GM19193 (cell line): Measurements from ENCODE around the gene TRIM44.

Experiments used
- POLR2A ChIP-seq: IDR thresholded peaks from 4 replicates; pipeline ENCODE4 v1.6.1; 2011; ENCODE audit not compliant: insufficient read depth, insufficient read length; ENCODE audit errors: extremely low read depth

The TRIM44 gene

DNA sequence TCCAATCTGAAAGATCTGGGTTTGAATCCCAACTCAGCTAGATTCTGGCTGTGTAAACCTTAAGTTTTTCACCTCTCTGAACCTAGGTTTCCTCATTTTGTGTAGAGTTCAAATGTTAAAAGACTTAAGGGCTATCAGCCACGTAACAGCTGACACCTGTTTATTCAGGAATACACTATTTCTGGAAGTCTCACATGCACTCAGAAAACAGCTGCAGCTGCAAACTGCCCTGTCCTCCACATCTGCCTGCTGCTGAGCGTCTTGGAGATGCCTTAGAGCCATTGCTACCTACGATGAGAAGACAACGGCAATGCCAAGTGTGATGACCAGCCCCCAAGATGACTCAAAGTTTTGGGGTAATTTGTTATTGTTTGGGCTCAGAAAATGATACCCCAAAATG is 6.7 kb upstream of the TRIM44 start:
- TF ChIP-seq POLR2A: no peak

DNA sequence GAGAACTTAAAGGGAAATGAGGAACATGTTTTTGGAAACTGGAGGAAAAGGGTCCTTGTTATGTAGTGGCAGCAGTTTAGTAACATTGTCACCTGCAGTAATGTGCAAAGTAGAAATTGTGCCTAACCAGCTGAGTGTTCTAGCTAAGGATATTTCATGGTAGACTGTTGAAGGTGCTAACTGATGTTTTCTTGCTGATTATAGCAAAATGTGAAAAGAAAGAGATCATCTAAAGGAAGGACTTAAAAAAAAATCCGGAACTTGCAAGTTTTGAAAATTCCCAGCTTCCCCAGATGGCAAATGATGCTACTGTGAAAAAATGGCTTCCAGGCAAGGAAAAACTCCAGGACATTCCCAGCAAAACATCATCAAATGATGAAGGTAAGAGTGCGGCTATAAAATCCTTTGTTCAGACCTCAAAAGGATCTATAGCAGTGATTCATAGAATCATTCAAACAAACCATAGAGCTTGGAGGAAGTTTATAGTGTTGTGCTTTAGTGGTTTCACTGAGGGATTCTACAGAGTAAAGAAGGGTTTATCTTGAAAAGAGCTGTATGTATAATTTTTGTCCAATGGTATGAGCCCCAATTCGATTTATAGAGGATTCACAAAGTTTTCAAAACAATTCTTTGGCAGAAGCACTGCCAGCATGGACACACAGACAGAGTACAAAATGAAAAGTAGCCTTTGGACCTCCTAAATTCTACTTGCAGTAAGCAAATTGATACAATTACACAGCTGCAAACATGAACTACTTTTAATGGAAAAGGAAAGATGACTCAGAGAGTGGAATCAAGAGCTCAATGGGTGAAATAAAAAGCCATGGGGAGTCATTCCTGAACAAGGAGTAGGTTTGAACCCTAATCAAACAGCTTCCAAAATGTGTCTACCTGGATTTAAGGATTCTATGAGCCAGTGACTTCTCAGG is 4.3 kb upstream of the TRIM44 start:
- TF ChIP-seq POLR2A: no peak

DNA sequence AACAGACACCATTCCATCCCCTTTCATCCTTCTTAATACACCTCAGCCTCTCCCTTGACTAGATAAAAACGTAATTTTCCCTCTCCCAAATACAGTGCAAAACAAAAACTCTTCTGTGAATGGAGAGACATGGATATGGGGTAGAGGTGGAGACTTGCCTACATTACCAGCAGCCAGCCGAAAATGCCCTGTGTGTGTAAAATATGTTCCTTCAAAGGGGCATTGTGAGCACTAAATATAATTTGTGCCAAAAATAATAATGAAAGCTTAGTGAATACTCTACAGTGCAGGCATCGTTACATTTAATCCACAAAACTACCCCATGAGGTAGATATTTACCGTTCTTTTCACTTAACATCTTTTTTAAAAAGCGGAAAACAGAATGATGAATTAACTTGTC is 1.0 kb upstream of the TRIM44 start:
- no peak for TF ChIP-seq POLR2A

DNA sequence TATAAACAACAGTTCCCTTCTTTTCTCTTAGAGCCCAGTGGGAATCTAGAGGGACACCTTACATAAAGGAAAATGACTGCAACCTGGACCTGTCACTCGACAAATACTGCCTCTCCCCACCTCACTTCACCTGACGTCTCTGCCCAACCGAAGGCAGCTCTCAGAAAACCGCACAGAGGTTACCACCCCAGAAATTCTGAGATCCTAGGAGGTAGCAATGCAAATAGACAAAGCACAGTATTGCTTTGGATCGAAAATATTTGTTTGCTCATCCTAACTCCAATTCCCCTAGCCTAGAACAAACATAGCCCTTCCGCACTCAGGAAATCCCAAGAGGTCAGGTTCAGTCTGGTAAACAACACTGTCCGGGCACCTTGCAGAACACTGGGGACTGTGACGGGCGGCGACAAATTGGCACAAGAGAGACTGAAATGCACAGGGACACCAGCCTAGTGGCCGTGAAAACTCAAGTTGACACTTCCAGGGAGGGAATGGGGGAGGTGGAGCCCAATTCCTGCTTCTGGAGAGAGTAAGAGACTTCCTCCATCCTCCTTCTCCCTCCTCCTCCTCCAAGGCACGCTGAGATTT is 420 bp upstream of the TRIM44 start:
- TF ChIP-seq POLR2A: no peak

DNA sequence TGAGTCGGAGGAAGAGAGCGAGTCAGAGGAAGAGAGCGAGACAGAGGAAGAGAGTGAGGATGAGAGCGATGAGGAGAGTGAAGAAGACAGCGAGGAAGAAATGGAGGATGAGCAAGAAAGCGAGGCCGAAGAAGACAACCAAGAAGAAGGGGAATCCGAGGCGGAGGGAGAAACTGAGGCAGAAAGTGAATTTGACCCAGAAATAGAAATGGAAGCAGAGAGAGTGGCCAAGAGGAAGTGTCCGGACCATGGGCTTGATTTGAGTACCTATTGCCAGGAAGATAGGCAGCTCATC is 780 bp downstream of the TRIM44 start:
- TF ChIP-seq POLR2A: no peak

DNA sequence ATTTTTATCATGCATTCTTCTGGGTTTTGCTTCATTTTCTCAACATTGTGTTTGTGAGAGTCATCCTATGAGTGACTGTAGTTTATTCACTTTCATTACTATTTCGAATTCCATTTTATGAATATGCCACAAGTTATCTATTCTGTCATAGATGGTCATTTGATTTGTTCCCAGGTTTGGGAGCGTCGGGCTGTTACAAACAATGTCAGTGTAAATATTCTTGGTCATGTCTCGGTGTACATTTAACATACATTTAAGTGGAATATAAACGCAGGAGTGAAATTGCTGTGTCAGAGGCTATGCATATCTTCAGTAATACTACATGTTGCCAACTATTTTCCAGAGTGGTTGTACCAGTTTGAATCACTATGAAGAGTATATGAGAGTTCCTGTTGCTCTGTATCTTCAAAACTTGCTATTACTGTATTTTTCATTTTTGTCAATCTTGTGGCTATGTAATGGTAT is 2.4 kb downstream of the TRIM44 start:
- TF ChIP-seq POLR2A: no peak

DNA sequence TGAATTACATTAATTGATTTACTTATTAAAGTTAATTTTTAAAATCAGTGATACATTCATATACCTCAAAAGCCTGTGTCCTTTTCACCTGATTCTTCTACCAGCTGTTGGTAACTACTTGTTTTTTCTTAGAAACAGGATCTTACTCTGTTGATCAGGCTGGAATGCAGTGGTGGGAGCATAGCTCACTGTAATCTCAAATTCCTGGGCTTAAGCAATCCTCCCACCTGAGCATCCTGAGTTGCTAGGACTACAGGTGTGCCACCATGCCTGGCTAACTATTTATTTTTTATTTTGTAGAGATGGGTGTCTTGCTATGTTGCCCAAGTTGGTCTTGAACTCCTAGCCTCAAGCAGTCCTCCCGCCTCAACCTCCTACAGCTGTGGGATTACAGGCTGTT is 4.7 kb downstream of the TRIM44 start:
- TF ChIP-seq POLR2A: no peak

DNA sequence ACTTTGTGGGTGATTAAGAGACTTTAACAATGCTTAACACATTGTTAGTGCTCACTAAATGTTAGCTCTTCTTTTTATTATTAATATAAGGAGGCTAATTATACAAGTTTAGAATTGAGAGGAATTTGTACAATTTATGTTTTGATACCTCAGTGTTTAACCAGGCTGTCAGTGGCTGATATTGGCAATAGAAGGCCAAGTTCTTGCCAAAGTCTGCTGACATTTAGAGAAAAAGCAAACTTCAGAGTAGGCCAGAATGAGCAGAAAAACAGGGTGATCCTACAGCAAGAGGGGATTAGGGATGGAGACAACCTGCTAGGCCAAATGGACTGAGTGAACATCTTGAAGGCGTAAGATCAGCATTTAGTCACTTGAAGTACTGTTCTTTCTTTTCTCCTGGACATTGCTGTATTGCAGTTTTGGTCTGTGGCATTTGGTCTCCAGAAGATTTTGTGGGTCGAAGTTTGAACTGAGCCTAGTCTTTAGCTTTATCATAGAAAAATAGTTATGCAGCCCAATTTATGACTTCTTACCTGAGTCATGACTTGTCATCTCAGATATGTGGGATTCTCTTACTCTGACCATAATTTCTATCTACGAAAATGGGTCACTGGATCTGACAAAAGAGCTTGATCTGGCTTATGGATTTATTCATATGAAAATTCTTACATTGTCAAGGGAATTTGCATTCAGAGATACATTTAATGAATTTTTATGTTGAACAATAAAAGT is 9.0 kb downstream of the TRIM44 start:
- no peak for TF ChIP-seq POLR2A

DNA sequence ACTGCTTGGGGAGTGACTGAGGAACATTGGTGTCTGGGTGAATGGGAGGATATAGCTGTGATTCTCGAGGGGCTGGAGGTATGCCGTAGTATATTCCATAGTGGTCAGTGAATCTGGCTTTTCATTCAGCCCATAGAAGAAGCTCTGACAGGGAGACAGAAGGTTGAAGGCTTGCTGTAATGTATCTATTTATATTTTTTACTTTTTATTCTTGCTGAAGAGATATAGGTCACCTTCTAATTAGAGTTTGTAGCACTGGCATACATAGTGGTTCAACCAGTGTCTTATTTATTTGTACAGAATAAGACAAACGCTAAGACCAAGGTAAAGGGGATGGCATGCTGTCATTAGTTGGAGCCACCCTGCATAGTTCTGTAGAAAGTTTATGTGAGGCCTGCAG is 10.0 kb downstream of the TRIM44 start:
- TF ChIP-seq POLR2A: no peak

DNA sequence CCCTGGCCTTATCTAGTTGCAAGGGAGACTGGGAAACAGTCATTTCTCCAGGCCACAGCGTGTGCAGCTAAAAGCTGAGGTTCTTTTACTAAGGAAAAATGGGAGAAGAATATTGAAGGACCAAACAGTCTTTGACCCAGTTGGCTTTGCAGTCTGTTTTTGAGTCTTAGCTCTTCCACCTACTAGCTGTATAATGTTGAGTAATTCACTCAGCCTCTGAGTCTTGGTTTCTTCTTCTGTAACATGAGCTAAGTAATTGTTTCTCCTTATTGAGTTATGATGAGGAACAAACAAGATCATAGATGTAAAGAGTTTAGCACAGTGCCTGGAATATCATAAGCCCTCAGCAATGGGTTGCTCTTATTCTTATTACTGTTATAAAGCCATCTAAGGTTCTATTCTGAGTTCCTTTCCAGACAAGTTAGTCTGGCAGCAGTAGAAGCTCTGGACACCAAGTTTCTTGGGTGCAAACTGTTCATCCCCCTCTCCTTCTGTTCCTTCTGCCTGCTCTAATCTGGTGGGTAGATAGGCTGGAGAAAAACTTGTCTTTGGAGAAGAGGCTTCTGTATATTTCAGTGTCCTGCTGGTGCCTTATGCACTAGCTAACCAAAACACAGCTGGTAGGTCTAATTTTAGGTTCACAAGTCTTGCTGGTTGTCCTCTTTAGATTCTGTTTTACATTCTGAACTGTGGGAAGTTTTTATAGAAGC is 13.5 kb downstream of the TRIM44 start:
- no peak for TF ChIP-seq POLR2A

DNA sequence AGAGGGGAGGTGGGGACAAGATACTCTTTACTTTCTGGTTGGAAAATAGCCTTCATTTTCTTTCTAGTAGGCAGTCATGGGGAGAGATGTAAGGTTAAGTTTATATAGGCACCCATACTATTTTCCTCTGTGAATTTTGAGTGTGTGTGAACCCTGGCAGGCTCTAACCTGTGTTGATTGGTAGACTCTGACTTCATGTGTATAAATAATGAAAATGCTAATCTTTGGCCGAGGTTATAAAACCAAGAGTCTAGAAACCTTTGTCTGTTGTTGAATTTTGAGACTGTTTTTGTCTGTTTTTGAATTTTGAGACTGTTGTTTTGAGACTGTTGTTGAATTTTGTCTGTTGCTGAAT is 14.0 kb downstream of the TRIM44 start:
- TF ChIP-seq POLR2A: no peak

DNA sequence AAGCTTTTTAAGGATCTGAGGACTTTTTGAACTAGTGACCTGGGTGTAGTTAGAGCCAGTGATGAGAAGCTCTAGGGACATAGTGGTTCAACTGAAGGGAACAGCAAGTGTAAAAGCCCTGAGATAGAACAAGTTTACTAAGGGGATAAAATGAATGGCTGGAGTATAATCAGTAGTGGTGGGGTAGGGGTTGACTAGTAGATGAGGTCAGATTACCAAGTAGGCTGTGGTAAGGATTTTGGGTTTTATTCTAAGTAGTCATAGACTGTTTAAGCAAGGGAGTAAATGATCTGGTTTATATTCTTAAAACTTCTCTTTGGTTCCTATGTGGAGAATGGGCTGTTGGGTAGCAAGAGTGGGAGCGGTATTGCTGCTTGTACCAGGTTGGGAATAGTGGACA is 15.3 kb downstream of the TRIM44 start:
- no peak for TF ChIP-seq POLR2A

DNA sequence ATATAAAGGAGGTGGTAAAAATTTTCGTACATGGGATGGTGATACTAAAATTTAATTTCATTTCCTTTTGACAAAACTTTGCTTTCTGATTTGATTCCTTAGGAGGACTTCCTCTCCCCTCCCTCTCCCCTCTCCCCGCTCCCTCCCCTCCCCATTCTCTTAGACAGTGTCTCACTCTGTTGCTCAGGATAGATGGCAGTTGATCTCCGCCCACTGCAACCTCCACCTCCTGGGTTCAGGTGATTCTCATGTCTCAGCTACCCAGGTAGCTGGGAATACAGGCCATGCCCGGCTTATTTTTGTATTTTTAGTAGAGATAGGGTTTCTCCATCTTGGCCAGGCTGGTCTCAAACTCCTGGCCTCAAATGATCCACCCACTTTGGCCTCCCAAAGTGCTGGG is 15.9 kb downstream of the TRIM44 start:
- no peak for TF ChIP-seq POLR2A

DNA sequence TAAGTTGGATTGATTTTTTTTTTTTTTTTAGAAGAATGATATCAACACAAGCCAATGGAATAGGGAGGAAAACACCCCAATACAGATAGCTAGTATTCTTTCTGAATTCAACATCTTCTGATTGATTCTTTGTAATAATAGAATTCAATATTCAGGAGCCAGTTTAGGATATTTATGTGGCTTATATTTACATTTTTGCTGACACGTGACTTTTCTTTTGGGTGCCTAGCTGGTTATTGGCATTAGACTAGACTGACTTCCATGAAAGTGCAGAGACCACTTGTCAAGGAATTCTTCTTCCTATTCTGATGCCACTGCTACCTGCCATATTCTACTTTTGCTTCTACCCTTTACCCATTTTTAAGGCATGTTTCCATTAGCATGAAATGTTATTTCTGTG is 16.4 kb downstream of the TRIM44 start:
- no peak for TF ChIP-seq POLR2A

DNA sequence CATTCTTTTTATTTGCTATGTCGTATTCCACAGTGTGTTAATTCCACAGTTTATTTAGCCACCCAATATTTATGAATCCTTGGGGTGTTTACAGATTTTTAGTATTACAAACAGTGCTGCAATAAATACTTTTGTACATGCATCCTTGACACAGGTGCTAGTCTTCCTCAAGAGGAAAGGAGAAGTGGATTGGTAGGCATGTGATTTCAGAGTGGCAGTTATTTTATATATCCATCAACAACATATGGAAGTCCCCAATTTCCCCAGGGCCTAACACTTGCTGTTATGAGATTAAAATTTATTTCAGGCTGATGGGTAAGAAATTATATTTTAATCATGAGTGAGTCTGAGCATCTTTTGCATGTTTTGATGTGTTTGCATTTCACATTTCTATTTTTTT is 17.9 kb downstream of the TRIM44 start:
- no peak for TF ChIP-seq POLR2A
